ENCODE data around the gene COL5A1.

Gene COL5A1

DNA sequence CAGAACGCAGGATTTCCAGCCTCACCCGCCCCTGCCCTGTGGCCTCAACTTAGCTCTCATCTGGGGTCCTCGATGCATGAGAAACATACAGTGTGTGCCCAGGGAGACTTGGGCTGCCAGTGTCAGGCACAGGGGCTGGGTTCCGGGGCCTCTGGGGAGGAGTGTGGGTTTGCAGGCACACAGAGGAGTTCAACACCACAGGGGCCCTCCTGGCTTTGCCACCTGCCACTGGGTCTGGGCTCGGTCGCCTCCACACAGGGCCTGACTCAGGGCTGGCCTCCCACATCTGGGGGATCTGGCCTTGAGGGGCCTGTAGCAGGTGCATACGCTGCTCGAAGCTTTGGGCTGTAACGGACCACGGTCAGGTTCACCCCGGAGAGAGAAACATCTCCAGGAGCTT, 111.6 kb downstream of the COL5A1 start:
- DNase-seq (ENCODE audit: low read depth): no peak
- H3K4me3 ChIP-seq (ENCODE audit: control insufficient read depth, low read depth, low read length): no peak overlapping the region
- TF ChIP-seq, protein P1, sequence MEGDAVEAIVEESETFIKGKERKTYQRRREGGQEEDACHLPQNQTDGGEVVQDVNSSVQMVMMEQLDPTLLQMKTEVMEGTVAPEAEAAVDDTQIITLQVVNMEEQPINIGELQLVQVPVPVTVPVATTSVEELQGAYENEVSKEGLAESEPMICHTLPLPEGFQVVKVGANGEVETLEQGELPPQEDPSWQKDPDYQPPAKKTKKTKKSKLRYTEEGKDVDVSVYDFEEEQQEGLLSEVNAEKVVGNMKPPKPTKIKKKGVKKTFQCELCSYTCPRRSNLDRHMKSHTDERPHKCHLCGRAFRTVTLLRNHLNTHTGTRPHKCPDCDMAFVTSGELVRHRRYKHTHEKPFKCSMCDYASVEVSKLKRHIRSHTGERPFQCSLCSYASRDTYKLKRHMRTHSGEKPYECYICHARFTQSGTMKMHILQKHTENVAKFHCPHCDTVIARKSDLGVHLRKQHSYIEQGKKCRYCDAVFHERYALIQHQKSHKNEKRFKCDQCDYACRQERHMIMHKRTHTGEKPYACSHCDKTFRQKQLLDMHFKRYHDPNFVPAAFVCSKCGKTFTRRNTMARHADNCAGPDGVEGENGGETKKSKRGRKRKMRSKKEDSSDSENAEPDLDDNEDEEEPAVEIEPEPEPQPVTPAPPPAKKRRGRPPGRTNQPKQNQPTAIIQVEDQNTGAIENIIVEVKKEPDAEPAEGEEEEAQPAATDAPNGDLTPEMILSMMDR (IDR thresholded peaks at IDR 0.05; ENCODE audit: control insufficient read depth, insufficient read depth, low read depth, low read length, missing control alignments): no peak

DNA sequence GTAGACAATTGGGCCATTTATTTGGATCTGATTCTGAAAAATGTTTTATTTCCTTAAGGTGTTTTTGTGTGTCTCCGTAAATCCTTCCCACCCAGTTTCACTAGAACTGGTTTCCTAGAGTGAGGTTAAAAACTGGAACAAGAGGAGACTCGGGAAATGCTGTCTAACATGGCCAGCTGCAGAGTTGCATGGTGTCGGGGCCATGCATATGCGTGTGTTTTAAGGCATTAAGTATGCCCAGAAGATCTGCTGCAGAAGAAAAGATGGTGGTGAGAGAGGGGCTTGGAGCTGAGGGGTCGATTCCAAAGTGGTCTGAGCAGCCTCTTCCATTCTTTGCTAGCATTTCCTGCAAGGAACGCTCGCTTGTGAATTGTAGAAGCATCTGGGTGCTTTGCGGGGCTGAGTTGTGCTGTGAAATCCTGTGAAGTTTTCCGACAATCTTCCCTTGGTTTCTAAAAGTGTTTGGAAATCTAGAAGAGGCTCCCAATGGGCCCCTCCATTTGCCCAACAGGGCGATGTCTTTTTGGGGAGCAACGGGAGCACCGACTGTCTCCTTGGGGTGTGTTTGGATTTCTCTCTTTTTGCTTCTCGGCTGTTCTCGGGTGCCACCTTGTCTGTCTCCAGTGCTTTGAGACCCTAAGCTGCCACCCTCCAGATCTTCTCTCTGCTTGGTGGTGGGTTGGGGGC, 113.8 kb downstream of the COL5A1 start:
- DNase-seq (ENCODE audit: low read depth): no peak
- TF ChIP-seq, protein P1 (IDR thresholded peaks at IDR 0.05; ENCODE audit: control insufficient read depth, insufficient read depth, low read depth, low read length, missing control alignments): no peak
- H3K4me3 ChIP-seq (ENCODE audit: control insufficient read depth, low read depth, low read length): no peak overlapping the region

DNA sequence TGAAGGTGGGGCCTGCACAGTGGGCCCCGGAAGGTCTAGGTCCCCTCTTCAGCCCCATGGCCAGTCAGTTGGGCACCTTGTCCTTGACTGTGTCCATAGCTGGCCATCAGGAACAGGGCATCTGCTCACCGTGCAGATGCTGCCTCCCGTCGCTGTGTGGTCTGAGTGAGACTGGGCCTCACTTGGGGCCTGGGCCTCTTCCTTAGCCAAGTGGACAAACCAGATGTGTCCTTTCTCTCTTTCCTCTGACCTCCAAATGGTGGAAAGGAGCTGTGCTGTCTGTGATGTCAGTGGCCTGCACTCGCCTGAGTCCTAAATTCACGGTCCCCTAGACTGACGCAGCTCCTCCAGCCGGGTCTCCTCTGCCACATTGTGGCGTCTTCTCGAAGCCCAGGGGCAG, 114.5 kb downstream of the COL5A1 start:
- DNase-seq (ENCODE audit: low read depth): no peak
- TF ChIP-seq, protein P1 (IDR thresholded peaks at IDR 0.05; ENCODE audit: control insufficient read depth, insufficient read depth, low read depth, low read length, missing control alignments): no peak
- no peak overlapping the region for H3K4me3 ChIP-seq (ENCODE audit: control insufficient read depth, low read depth, low read length)

- no peak for DNase-seq (ENCODE audit: low read depth)
- TF ChIP-seq, protein P1 (IDR thresholded peaks at IDR 0.05; ENCODE audit: control insufficient read depth, insufficient read depth, low read depth, low read length, missing control alignments): no peak
- H3K4me3 ChIP-seq (ENCODE audit: control insufficient read depth, low read depth, low read length): no peak overlapping the region
Measured at GRCh38 chr9:134757216-134757975, 115.8 kb downstream of the COL5A1 start.

DNA sequence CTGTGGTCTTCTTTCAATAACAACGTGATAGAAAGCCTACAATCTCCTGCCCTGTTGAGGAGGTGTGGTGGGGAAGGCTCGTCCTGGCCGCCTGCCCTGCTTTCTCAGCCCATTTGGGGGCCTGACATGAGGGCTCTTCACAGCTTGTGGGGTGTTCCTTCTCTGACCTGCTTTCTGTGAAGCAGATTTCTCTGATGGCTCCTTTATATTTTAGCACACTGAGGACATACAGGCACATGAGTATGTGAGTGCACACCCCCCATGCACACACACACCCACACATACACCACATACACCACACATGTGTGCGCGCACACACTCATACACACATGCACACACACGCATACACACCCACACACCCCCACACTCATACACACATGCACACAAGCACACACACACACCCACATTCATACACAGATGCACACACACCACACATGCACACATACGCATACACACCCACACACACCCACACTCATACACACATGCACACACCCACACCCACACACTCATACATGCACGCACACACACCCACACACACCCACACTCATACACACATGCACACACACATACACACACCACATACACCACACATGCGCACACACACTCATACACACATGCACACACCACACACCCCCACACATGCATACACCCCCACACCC, 117.5 kb downstream of the COL5A1 start:
- no peak for DNase-seq (ENCODE audit: low read depth)
- TF ChIP-seq, protein P1 (IDR thresholded peaks at IDR 0.05; ENCODE audit: control insufficient read depth, insufficient read depth, low read depth, low read length, missing control alignments): no peak

DNA sequence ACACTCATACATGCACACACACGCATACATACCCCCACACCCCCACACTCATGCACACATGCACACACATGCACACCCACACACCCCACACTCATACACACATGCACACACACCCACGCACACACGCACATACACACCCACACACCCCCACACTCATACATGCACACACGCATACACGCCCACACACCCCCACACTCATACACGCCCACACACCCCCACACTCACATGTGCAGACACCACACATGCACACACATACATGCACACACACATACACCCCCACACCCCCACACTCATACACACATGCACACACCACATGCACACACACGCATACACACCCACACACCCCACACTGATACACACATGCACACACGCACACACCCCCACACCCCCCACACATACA, 118.3 kb downstream of the COL5A1 start:
- TF ChIP-seq, protein P1 (IDR thresholded peaks at IDR 0.05; ENCODE audit: control insufficient read depth, insufficient read depth, low read depth, low read length, missing control alignments): no peak
- no peak overlapping the region for H3K4me3 ChIP-seq (ENCODE audit: control insufficient read depth, low read depth, low read length)

More for the DNA sequence above, 117.5 kb downstream of the COL5A1 start:
- no peak overlapping the region for H3K4me3 ChIP-seq (ENCODE audit: control insufficient read depth, low read depth, low read length)

More for the DNA sequence above, 118.3 kb downstream of the COL5A1 start:
- DNase-seq (ENCODE audit: low read depth): no peak
